Cerebellar cortex (tissue), 1 donor: Measurements from ENCODE around the gene B3GAT1.

Experiments used
- DNase-seq: peaks from one replicate; pipeline ENCODE4 v3.0.0-alpha.2; 2015; ENCODE audit warnings: low spot score

The B3GAT1 gene

GRCh38 chr11:134441281-134441680 lies 29.2 kb upstream of the B3GAT1 start:
- DNase-seq, result no peak

- DNase-seq, result no peak
These were observed 28.8 kb upstream of the B3GAT1 start for GRCh38 chr11:134440851-134441250.

GRCh38 chr11:134438542-134439537 lies 26.8 kb upstream of the B3GAT1 start:
- no peak for DNase-seq

- no peak for DNase-seq
These were observed 25.8 kb upstream of the B3GAT1 start for GRCh38 chr11:134437821-134438220.

- no peak for DNase-seq
These were observed 24.7 kb upstream of the B3GAT1 start for GRCh38 chr11:134436781-134437180.

GRCh38 chr11:134433806-134434205 lies 21.8 kb upstream of the B3GAT1 start:
- DNase-seq, result no peak

GRCh38 chr11:134433251-134433650 lies 21.2 kb upstream of the B3GAT1 start:
- no peak for DNase-seq

GRCh38 chr11:134432776-134433175 lies 20.7 kb upstream of the B3GAT1 start:
- no peak for DNase-seq

GRCh38 chr11:134429106-134429505 lies 17.1 kb upstream of the B3GAT1 start:
- no peak for DNase-seq

GRCh38 chr11:134425816-134426536 lies 13.9 kb upstream of the B3GAT1 start:
- DNase-seq, result no peak

- no peak for DNase-seq
These were observed 13.4 kb upstream of the B3GAT1 start for GRCh38 chr11:134425413-134425812.

GRCh38 chr11:134423106-134423505 lies 11.1 kb upstream of the B3GAT1 start:
- DNase-seq, result no peak

- no peak for DNase-seq
These were observed 6.1 kb upstream of the B3GAT1 start for GRCh38 chr11:134417871-134418840.

- DNase-seq, result no peak
These were observed 4.7 kb upstream of the B3GAT1 start for GRCh38 chr11:134416726-134417125.

- DNase-seq, result no peak
These were observed 3.0 kb upstream of the B3GAT1 start for GRCh38 chr11:134414766-134415765.

- DNase-seq, result no peak
These were observed 2.0 kb upstream of the B3GAT1 start for GRCh38 chr11:134413826-134414731.

- DNase-seq, result no peak
These were observed 1.2 kb upstream of the B3GAT1 start for GRCh38 chr11:134413043-134413825.

GRCh38 chr11:134410766-134411165 lies 1.3 kb downstream of the B3GAT1 start:
- no peak for DNase-seq
